Measurements from ENCODE around the gene ETV3L. TPM values are rescaled to one million over a fixed set of nuclear protein-coding genes. Genes with fewer than 3 reads are reported as not detected.

The ETV3L gene
- total RNA-seq, 2 donors from 2014 or later, result not detected

DNA sequence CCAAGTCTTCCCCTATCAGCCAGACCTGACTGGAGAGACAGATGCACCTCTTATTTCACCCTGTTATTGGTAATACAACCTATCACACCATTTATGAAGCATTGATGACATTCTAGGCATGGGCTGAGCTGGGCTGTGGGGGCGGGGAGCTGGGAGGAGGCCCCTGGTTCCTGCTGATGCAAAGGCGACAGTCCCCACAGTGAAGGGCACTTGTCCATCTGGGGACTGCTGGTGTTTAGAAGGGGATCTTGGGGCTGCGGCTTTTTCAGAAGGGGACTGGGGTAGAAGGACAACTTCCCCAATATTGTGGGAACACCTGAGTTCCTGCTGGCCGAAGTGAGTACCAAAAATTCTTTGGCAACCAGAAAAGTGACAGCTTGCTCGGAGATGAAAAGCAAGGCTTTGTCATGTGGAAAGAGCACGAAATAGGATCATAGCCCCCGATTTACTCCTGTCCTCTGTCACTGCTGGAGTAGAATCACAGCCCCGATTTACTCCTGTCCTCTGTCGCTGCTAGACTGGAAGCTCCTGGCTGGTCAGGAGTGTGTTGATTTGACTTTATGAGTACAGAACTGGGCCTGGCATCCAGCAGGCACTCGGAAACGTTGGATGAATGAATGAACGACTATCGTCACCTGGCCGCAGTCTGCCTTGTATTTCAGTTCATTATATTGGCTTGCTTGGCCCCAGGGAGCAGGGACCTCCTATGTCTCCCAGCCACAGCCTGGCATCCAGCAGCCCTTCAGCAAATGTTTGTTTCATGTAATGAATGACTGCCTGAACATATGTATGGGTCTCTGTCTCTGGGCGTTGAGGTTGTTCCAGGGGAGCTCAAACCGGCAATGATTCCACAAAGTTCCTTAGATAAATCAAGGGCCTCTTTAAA is 16.5 kb upstream of the ETV3L start:
- no peaks in the 10 kb centered on the region for H3K27me3 ChIP-seq
- TF ChIP-seq, protein P1, sequence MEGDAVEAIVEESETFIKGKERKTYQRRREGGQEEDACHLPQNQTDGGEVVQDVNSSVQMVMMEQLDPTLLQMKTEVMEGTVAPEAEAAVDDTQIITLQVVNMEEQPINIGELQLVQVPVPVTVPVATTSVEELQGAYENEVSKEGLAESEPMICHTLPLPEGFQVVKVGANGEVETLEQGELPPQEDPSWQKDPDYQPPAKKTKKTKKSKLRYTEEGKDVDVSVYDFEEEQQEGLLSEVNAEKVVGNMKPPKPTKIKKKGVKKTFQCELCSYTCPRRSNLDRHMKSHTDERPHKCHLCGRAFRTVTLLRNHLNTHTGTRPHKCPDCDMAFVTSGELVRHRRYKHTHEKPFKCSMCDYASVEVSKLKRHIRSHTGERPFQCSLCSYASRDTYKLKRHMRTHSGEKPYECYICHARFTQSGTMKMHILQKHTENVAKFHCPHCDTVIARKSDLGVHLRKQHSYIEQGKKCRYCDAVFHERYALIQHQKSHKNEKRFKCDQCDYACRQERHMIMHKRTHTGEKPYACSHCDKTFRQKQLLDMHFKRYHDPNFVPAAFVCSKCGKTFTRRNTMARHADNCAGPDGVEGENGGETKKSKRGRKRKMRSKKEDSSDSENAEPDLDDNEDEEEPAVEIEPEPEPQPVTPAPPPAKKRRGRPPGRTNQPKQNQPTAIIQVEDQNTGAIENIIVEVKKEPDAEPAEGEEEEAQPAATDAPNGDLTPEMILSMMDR (IDR thresholded peaks at IDR 0.05), result no peak
- TF ChIP-seq POLR2A (IDR thresholded peaks at IDR 0.05), result no peak
- no peaks in the 10 kb centered on the region for H3K4me1 ChIP-seq
- DNase-seq, result no peak
- no peak for ATAC-seq
- H3K4me3 ChIP-seq, result no peak overlapping the region
- no peaks in the 10 kb centered on the region for H3K36me3 ChIP-seq (replicated peaks in 1 of 2; ENCODE audit: insufficient read depth in 1 of 2, low read depth in 2 of 2)
- H3K9me3 ChIP-seq, result no peaks in the 10 kb centered on the region
- intact Hi-C loops (cut with DNase I), result no loop called here
- WGBS, 2 donors, result 63 to 73% methylated on average over 15 to 16 of the region's 16 CpGs
- H3K27ac ChIP-seq, result no peak overlapping the region

DNA sequence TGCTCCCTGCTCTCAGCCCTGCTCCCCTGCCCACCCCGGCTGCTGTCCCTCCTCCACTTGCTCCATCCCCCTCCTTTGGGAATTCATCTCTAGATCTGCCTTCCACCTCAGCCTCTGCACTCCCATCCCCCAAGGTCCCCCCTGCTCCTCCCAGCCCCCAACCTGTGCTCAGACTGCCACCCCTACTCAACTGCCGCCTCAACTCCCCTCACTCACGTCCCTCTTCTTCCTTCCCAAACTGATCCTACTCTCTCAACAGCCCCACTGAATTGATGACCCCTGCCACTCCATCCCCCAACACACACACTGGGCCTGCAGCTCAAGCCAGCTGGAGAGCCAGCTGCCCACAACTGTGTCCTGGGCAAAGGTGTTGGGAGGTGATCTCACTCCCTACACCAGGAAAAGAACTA is 15.8 kb upstream of the ETV3L start:
- intact Hi-C loops (cut with DNase I), result no loop called here
- no peak overlapping the region for H3K4me3 ChIP-seq

DNA sequence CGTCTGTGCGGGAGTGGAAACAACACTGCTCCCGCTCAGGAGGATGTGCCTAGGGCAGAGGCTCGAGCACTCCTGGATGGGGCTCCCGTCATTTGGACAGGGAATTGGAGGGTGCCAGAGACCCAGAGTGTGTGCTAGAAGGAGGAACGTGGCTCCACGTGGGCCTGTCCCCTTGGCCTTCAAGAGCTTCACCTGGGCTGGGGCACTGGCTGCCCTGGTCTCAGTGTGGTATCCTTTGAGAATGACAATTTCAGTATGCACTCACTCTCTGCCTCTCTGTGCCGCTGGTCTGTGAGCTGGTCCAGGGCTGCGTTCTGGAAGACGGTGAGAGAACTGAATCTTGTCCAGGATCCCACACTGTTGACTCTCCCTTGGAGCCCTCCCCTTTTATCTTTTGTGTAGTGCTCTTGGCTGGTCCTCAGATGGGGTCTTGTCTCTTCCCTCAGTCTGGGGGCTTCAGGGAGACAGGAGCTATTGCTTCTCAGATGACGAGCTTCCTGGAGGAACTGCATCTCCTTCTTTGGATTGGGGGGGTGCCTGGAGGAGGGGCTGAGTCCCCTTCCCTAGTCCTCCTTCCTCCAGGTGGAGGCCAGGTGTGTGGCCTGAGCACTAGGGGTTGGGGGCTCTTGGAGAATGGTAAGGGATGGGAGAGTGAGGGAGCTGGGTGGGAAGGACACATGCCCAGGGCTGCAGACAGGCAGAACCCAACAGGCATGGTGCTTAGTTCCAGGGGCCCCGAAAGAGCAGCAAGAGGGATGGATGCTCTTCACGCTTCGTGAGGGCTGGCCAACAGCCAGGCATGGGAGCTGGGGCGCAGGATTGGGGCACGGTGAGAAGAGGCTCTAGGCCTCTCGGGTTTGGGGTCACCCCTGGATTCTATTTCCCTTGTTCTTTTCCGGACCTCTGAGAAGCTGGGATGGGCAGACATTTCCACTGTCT is 14.8 kb upstream of the ETV3L start:
- DNase-seq, result no peak
- 61 to 69% methylated on average over 18 of the region's 18 CpGs for WGBS, 2 donors
- TF ChIP-seq POLR2A (IDR thresholded peaks at IDR 0.05), result no peak
- TF ChIP-seq, protein P1 (IDR thresholded peaks at IDR 0.05), result no peak
- Histone ChIP-seq H3K27me3 (no peaks in the 10 kb centered on the region), H3K36me3 (replicated peaks in 1 of 2; ENCODE audit: insufficient read depth in 1 of 2, low read depth in 2 of 2) (no peaks in the 10 kb centered on the region), H3K4me1 (no peaks in the 10 kb centered on the region), H3K9me3 (no peaks in the 10 kb centered on the region), H3K4me3 (no peak overlapping the region), H3K27ac (no peak overlapping the region)
- ATAC-seq, result no peak
- intact Hi-C loops (cut with DNase I), result no loop called here

More for the DNA sequence above, 15.8 kb upstream of the ETV3L start:
- no peak overlapping the region for H3K27ac ChIP-seq
- DNase-seq, result no peak
- TF ChIP-seq POLR2A (IDR thresholded peaks at IDR 0.05), result no peak
- TF ChIP-seq, protein P1 (IDR thresholded peaks at IDR 0.05), result no peak
- H3K4me1 ChIP-seq, result no peaks in the 10 kb centered on the region
- H3K9me3 ChIP-seq, result no peaks in the 10 kb centered on the region
- H3K27me3 ChIP-seq, result no peaks in the 10 kb centered on the region
- 61 to 71% methylated on average over 3 of the region's 3 CpGs for WGBS, 2 donors
- no peaks in the 10 kb centered on the region for H3K36me3 ChIP-seq (replicated peaks in 1 of 2; ENCODE audit: insufficient read depth in 1 of 2, low read depth in 2 of 2)
- no peak for ATAC-seq

DNA sequence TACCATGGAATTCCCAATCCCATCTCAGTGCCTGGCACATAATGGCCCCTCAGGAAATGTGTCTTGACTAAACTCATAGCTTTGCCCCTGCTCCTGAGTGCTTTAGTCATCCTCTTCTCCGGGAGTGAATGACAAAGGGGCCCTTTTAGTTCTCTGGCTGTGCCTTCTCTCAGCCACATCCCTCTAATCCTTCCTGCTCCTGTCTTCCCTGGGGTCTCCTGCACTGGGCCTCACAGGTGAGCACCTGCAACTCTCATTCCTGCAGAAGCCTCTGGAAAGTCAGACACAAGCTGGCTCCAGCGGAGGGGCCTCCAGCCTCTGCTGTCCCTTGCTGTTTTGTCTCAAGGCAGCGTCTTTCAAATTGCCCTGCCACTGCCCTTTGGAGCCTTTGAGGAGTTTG is 14.0 kb upstream of the ETV3L start:
- 54 to 58% methylated on average over 3 of the region's 3 CpGs for WGBS, 2 donors
- no peak for ATAC-seq
- H3K9me3 ChIP-seq, result no peaks in the 10 kb centered on the region

More for the DNA sequence above, 14.0 kb upstream of the ETV3L start:
- TF ChIP-seq, protein P1 (IDR thresholded peaks at IDR 0.05), result no peak
- no peak for TF ChIP-seq POLR2A (IDR thresholded peaks at IDR 0.05)
- DNase-seq, result no peak
- intact Hi-C loops (cut with DNase I), result no loop called here
- Histone ChIP-seq H3K27ac (no peak overlapping the region), H3K27me3 (peaks cover 0 to 3% of the 10 kb centered on the region in 2 donors), H3K4me3 (no peak overlapping the region), H3K4me1 (no peaks in the 10 kb centered on the region), H3K36me3 (replicated peaks in 1 of 2; ENCODE audit: insufficient read depth in 1 of 2, low read depth in 2 of 2) (no peaks in the 10 kb centered on the region)

Data from body of pancreas (tissue), 4 donors.